ENCODE data around the gene RBFA.

DNA sequence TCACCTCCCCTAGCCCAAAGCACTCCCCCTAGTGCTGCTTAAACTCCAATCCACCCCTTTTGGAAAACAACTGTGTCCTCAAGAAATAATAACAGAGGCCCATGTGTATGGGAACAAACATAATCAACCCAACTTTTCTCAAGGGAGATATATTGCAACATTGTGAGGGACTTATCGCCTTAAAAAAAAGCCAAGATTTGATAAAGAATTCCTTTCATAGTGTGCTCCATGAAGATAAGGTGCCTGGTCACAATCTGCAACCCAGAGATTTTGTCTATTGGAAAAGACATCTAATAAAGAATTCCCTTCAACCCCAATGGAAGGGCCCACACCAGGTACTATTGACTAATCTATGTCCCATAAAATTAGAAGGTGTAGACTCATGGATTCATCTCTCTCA lies 4.5 kb upstream of the RBFA start:
- TF ChIP-seq GATA3 (IDR thresholded peaks at IDR 0.05; ENCODE audit: low read depth, low read length) (no peak), GATA2 (IDR thresholded peaks at IDR 0.05; ENCODE audit: low read depth, low read length) (no peak)

Measured in SH-SY5Y (cell line).